K562 (cell line): Measurements from ENCODE around the gene CLDN7. TPM values are rescaled to one million over a fixed set of nuclear protein-coding genes. Genes with fewer than 3 reads are reported as not detected.

Experiments used
- MYC ChIP-seq, 2 experiments: fragments of 250-450 bp in 1 of 2; sonication (Bioruptor Pico) in 1 of 2; IDR thresholded peaks; 2 replicates each; pipeline versions ENCODE4 v1.5.1 to v1.6.1; 2012 to 2021; ENCODE audit warnings: low read depth in 2 of 2, borderline replicate concordance in 1 of 2, improper control_type of control experiment in 1 of 2, low read length in 1 of 2, mild to moderate bottlenecking in 1 of 2, moderate library complexity in 1 of 2
- RNF219 ChIP-seq: fragments of 250-450 bp; sonication (Bioruptor Pico); IDR thresholded peaks from 2 replicates; pipeline ENCODE4 v1.5.0; 2022; ENCODE audit warnings: mild to moderate bottlenecking
- ZNF318 ChIP-seq, 2 experiments: fragments of 450-650 bp; IDR thresholded peaks; 2 replicates each; pipeline ENCODE4 v1.6.1; 2016; ENCODE audit warnings: mild to moderate bottlenecking in 2 of 2, borderline replicate concordance in 1 of 2, low read depth in 1 of 2, moderate library complexity in 1 of 2
- polyA plus RNA-seq, 8 experiments: library from polyadenylated mRNA; depleted of rRNA in 4 of 8; stranded (reverse) in 5 of 8; unstranded in 3 of 8; fragments of >200 nt; fragmentation: Nextera tagmentation in 2 of 8; fragmentation: Illumina TruSeq in 1 of 8; extraction: Ambion mirVana in 2 of 8; extraction: Trizol in 1 of 8; gene quantifications; 2 replicates each; pipeline versions ENCODE4 v1.2.1 to v1.2.3, GENCODE V29; 2011 to 2014; ENCODE audit warnings: inconsistent platforms in 1 of 8, missing spikeins in 1 of 8
- total RNA-seq, 7 experiments: library from RNA; depleted of rRNA in 6 of 7; stranded (reverse); fragments of >200 nt in 6 of 7; fragmentation: Illumina TruSeq in 2 of 7; extraction: Trizol in 2 of 7; gene quantifications; 2 replicates each; pipeline versions ENCODE4 v1.2.1 to v1.2.3, GENCODE V29; 2011 to 2021; ENCODE audit warnings: low replicate concordance in 1 of 7

CLDN7 gene
- total and polyA plus RNA-seq, 9 of the 15 experiments (the other 6 are each of a cell fraction or from before 2014, with no cell fraction given) = 2.2 to 14.5 (median 7.6) TPM

GRCh38 chr17:7307686-7308624 lies 45.7 kb upstream of the CLDN7 start (continued):
- TF ChIP-seq MYC (IDR thresholded peaks at IDR 0.05; ENCODE audit: low read depth, low read length) (peak; percentile 95), MYC (CRISPR knock-in tag; IDR thresholded peaks at IDR 0.05; ENCODE audit: borderline replicate concordance, low read depth) (0 out of 2 replicates have a peak, but pooled peaks have one; percentile 46), RNF219 (CRISPR knock-in tag) (no peak), ZNF318 (IDR thresholded peaks at IDR 0.05; ENCODE audit: borderline replicate concordance in 1 of 2, low read depth in 1 of 2) (no peak)
